H1 (cell line): ENCODE data around the gene GHRL. TPM values are rescaled to one million over a fixed set of nuclear protein-coding genes. Genes with fewer than 3 reads are reported as not detected.

ENCODE experiments used
- CTCF ChIA-PET: fragments of 300-600 bp; sonication (Branson Sonifier 250); formaldehyde crosslinking; loops from one replicate; lab custom pipeline; 2021; ENCODE audit not compliant: partially characterized antibody; lab: Charles Lee
- POLR2A ChIA-PET: fragments of 300-600 bp; sonication (Branson Sonifier 250); formaldehyde crosslinking; loops from one replicate; lab custom pipeline; 2021; ENCODE audit warnings: inconsistent platforms; ENCODE audit not compliant: partially characterized antibody; lab: Charles Lee
- DNase-seq, 2 experiments: peaks; one replicate each; pipeline versions ENCODE4 v3.0.0 to v3.0.0-alpha.2; 2010 to 2022; ENCODE audit warnings: low spot score in 2 of 2, low read depth in 1 of 2, mixed read lengths in 1 of 2
- FAIRE-seq: peaks from 2 replicates; lab custom pipeline; 2011; peaks lifted over from hg19 to GRCh38; lab: Jason Lieb, UNC
- H2AFZ ChIP-seq: 2 replicates; pipeline ENCODE4 v1.8.1; 2012; ENCODE audit warnings: low read length, inconsistent platforms
- H2AK5ac ChIP-seq: 2 replicates; pipeline ENCODE4 v1.6.1; 2013; ENCODE audit warnings: low read depth, low read length
- H2BK120ac ChIP-seq: replicated peaks from 2 replicates; pipeline ENCODE3; 2013; ENCODE audit warnings: low read depth, low read length, inconsistent platforms
- H2BK12ac ChIP-seq: 2 replicates; pipeline ENCODE4 v1.6.1; 2013; ENCODE audit warnings: low read depth, low read length
- H2BK15ac ChIP-seq: 2 replicates; pipeline ENCODE4 v1.6.1; 2013; ENCODE audit warnings: low read length
- H2BK20ac ChIP-seq: 2 replicates; pipeline ENCODE4 v1.6.1; 2013; ENCODE audit warnings: low read length
- H2BK5ac ChIP-seq: 2 replicates; pipeline ENCODE4 v1.6.1; 2013; ENCODE audit warnings: low read depth, low read length
- H3K14ac ChIP-seq: 2 replicates; pipeline ENCODE4 v1.6.1; 2013; ENCODE audit warnings: inconsistent platforms; ENCODE audit not compliant: insufficient read length
- H3K18ac ChIP-seq: 2 replicates; pipeline ENCODE4 v1.6.1; 2013; ENCODE audit warnings: low read length; ENCODE audit errors: extremely low read depth
- H3K23ac ChIP-seq: 2 replicates; pipeline ENCODE4 v1.6.1; 2013; ENCODE audit warnings: inconsistent platforms; ENCODE audit not compliant: insufficient read length
- H3K23me2 ChIP-seq: 2 replicates; pipeline ENCODE4 v1.6.1; 2013; ENCODE audit warnings: low read depth, low read length
- H3K27ac ChIP-seq: 2 replicates; pipeline ENCODE4 v1.6.1; 2011; ENCODE audit warnings: low read depth, low read length, inconsistent platforms
- H3K27me3 ChIP-seq, 4 experiments: replicated peaks in 1 of 4; 1 replicate in 1 of 4; 2 replicates in 3 of 4; pipeline versions ENCODE4 v1.6.1 to v1.8.1; 2011 to 2013; ENCODE audit warnings: low read length in 3 of 4, mild to moderate bottlenecking in 3 of 4, inconsistent platforms in 2 of 4, mixed read lengths in 2 of 4, moderate library complexity in 1 of 4; ENCODE audit not compliant: control insufficient read depth in 3 of 4, insufficient read depth in 3 of 4; ENCODE audit errors: extremely low read depth in 1 of 4
- H3K36me3 ChIP-seq, 4 experiments: 2 replicates each; pipeline versions ENCODE4 v1.6.1 to v1.8.1; 2011 to 2013; ENCODE audit warnings: mild to moderate bottlenecking in 4 of 4, low read length in 3 of 4, moderate library complexity in 2 of 4, control low read depth in 1 of 4, inconsistent platforms in 1 of 4; ENCODE audit not compliant: insufficient read depth in 4 of 4, control insufficient read depth in 2 of 4
- H3K4ac ChIP-seq: replicated peaks from 2 replicates; pipeline ENCODE3; 2013; ENCODE audit warnings: low read length, low read depth, mixed read lengths, inconsistent platforms; ENCODE audit not compliant: insufficient read length
- H3K4me1 ChIP-seq, 4 experiments: replicated peaks in 1 of 4; 1 replicate in 1 of 4; 2 replicates in 3 of 4; pipeline versions ENCODE4 v1.6.1 to v1.8.1; 2011 to 2013; ENCODE audit warnings: low read length in 3 of 4, inconsistent platforms in 2 of 4, mixed read lengths in 1 of 4; ENCODE audit not compliant: insufficient read depth in 4 of 4, control insufficient read depth in 3 of 4
- H3K4me2 ChIP-seq, 2 experiments: 2 replicates each; pipeline versions ENCODE4 v1.6.1 to v1.8.1; 2011 to 2013; ENCODE audit warnings: low read depth in 2 of 2, low read length in 2 of 2, control low read depth in 1 of 2, inconsistent platforms in 1 of 2, mild to moderate bottlenecking in 1 of 2; ENCODE audit not compliant: insufficient read depth in 1 of 2
- H3K4me3 ChIP-seq, 4 experiments: fragments of 200-600, 300-600 bp in 1 of 4; sonication (generic), shearing (Covaris generic), sonication (Bioruptor Twin) in 1 of 4; 2 replicates each; pipeline versions ENCODE4 v1.5.1 to v1.8.1; 2011 to 2016; ENCODE audit warnings: low read length in 4 of 4, low read depth in 3 of 4, control low read depth in 2 of 4, inconsistent platforms in 2 of 4, mild to moderate bottlenecking in 2 of 4, mixed read lengths in 1 of 4, moderate library complexity in 1 of 4; ENCODE audit not compliant: insufficient read depth in 2 of 4; ENCODE audit errors: extremely low read depth in 1 of 4
- H3K56ac ChIP-seq: replicated peaks from 2 replicates; pipeline ENCODE3; 2013; ENCODE audit warnings: low read depth, mild to moderate bottlenecking, mixed read lengths, low read length, inconsistent platforms; ENCODE audit not compliant: insufficient read length
- H3K79me1 ChIP-seq: 2 replicates; pipeline ENCODE4 v1.6.1; 2013; ENCODE audit warnings: low read depth, low read length, control low read depth
- H3K79me2 ChIP-seq, 2 experiments: 2 replicates each; pipeline versions ENCODE4 v1.6.1 to v1.8.1; 2012 to 2013; ENCODE audit warnings: low read length in 2 of 2, mild to moderate bottlenecking in 2 of 2, inconsistent platforms in 1 of 2; ENCODE audit not compliant: insufficient read depth in 2 of 2, control insufficient read depth in 1 of 2
- H3K9ac ChIP-seq, 4 experiments: replicated peaks in 1 of 4; 1 replicate in 1 of 4; 2 replicates in 3 of 4; pipeline versions ENCODE4 v1.6.1 to v1.8.1; 2011 to 2013; ENCODE audit warnings: low read depth in 3 of 4, low read length in 3 of 4, control low read depth in 2 of 4, mild to moderate bottlenecking in 2 of 4, moderate library complexity in 2 of 4, inconsistent platforms in 1 of 4; ENCODE audit errors: extremely low read depth in 1 of 4
- H3K9me3 ChIP-seq, 2 experiments: 2 replicates each; pipeline versions ENCODE4 v1.6.1 to v1.8.1; 2012 to 2013; ENCODE audit warnings: mild to moderate bottlenecking in 2 of 2, moderate library complexity in 2 of 2, control low read depth in 1 of 2, inconsistent platforms in 1 of 2, low read depth in 1 of 2, low read length in 1 of 2, mixed read lengths in 1 of 2; ENCODE audit not compliant: insufficient read depth in 2 of 2
- H4K20me1 ChIP-seq, 2 experiments: replicated peaks in 1 of 2; 2 replicates each; pipeline versions ENCODE3 to v1.8.1; 2011 to 2013; ENCODE audit warnings: inconsistent platforms in 2 of 2, low read length in 2 of 2, mild to moderate bottlenecking in 1 of 2; ENCODE audit not compliant: insufficient read depth in 2 of 2, control insufficient read depth in 1 of 2
- H4K5ac ChIP-seq: 2 replicates; pipeline ENCODE4 v1.6.1; 2013; ENCODE audit warnings: low read length, low read depth, mixed read lengths, inconsistent platforms; ENCODE audit not compliant: insufficient read length
- H4K8ac ChIP-seq: 2 replicates; pipeline ENCODE4 v1.8.0; 2013; ENCODE audit warnings: mild to moderate bottlenecking, moderate library complexity, low read length, inconsistent platforms; ENCODE audit not compliant: insufficient read depth; ENCODE audit errors: extremely low read depth
- H4K91ac ChIP-seq: replicated peaks from 2 replicates; pipeline ENCODE3; 2013; ENCODE audit warnings: low read length, mixed read lengths, inconsistent platforms; ENCODE audit not compliant: insufficient read length
- BCL11A ChIP-seq, 2 experiments: IDR thresholded peaks; one replicate each; pipeline ENCODE4 v1.6.1; 2011; ENCODE audit warnings: low read depth in 2 of 2, low read length in 2 of 2, mild to moderate bottlenecking in 2 of 2
- RBBP5 ChIP-seq: IDR thresholded peaks from 2 replicates; pipeline ENCODE4 v1.7.1; 2012; ENCODE audit warnings: low read depth, mild to moderate bottlenecking, inconsistent platforms, low read length, moderate library complexity, borderline replicate concordance
- WGBS, 2 experiments: shearing (Covaris generic) in 1 of 2; methylation state at CpG; one replicate each; pipeline versions ENCODE4 v1.1.6 to v1.1.7; 2013 to 2015; ENCODE audit warnings: low lambda C conversion rate in 2 of 2, mixed read lengths in 2 of 2, inconsistent platforms in 1 of 2, low coverage in 1 of 2, missing lambda C conversion rate in 1 of 2; ENCODE audit not compliant: insufficient replicate concordance in 2 of 2, insufficient coverage in 1 of 2, insufficient read length in 1 of 2; ENCODE audit errors: extremely low coverage in 1 of 2, missing lambda C conversion rate in 1 of 2; 5-methylcytosine and 5-hydroxymethylcytosine counted together
- polyA plus RNA-seq, 7 experiments: library from polyadenylated mRNA; depleted of rRNA in 3 of 7; stranded (reverse) in 5 of 7; unstranded in 2 of 7; fragments of >200 nt in 5 of 7; fragments of 200-250 nt in 2 of 7; gene quantifications; 1 replicate in 5 of 7; 2 replicates in 1 of 7; 4 replicates in 1 of 7; pipeline versions ENCODE4 v1.2.1 to v1.2.3, GENCODE V29; 2011 to 2013; ENCODE audit warnings: missing spikeins in 2 of 7, mixed read lengths in 2 of 7
- total RNA-seq: library from RNA; stranded (reverse); fragmentation: NEBNext Ultra II Directional; extraction: Animal tissue kit (Norgen Biotek cat#: 25700); gene quantifications from 2 replicates; pipeline ENCODE4 v1.2.1, GENCODE V29; 2021

GHRL gene
- total and polyA plus RNA-seq, 2 of the 8 experiments (the other 6 are each of a cell fraction or from before 2014, with no cell fraction given), result 0.32 to 0.35 TPM

- Histone ChIP-seq H3K23me2 (no peaks in the 10 kb centered on the region), H3K9ac (0 out of 7 replicates have a peak overlapping the region, but pooled peaks of 1 of the 4 experiments have one; percentile 18), H2BK12ac (no peak overlapping the region), H3K18ac (no peak overlapping the region), H4K91ac (no peak overlapping the region), H2AFZ (no peak overlapping the region), H4K5ac (no peak overlapping the region), H3K27me3 (no peaks in the 10 kb centered on the region), H3K9me3 (no peaks in the 10 kb centered on the region), H3K23ac (no peak overlapping the region), H4K8ac (no peak overlapping the region), H3K36me3 (peaks cover 0 to 4% (median 2%) of the 10 kb centered on the region in 4 experiments; a peak in 5 of 8 replicates), H3K56ac (no peak overlapping the region), H3K4me1 (peaks cover 0 to 7% (median 4%) of the 10 kb centered on the region in 4 experiments; a peak in 6 of 7 replicates), H3K79me1 (no peaks in the 10 kb centered on the region; the same call in 1 of the 2 replicates)
- DNase-seq (no peak), FAIRE-seq (no peak)
- CTCF ChIA-PET, result interaction anchor here (0.8 to 1.9 kb wide), 10 partner anchors 9 to 180 kb away, joined by 3 to 9 read pairs (median 6); no protein-coding TSS in a partner anchor
- WGBS, 2 experiments, result 88% methylated on average over 17 of the region's 18 CpGs; no CpG with 5 or more reads in 1 of the 2 experiments
- POLR2A ChIA-PET, result interaction anchor here (0.6 to 2.4 kb wide), 11 partner anchors 9 to 510 kb away, joined by 3 to 11 read pairs (median 4); partner anchors contain the start of genes SEC13 and VHL
- TF ChIP-seq RBBP5, result no peak
- TF ChIP-seq BCL11A (IDR thresholded peaks at IDR 0.05; ENCODE audit: low read depth in 2 of 2, low read length in 2 of 2), result no peak
- TF ChIP-seq, all 59 proteins: peak for 0
- H2BK20ac ChIP-seq, result no peak overlapping the region
- H3K14ac ChIP-seq, result no peak overlapping the region
- no peak overlapping the region for H2AK5ac ChIP-seq
- no peak overlapping the region for H3K27ac ChIP-seq
- no peak overlapping the region for H3K4me2 ChIP-seq
- H2BK120ac ChIP-seq, result no peak overlapping the region
- H3K4ac ChIP-seq, result no peak overlapping the region
- H2BK15ac ChIP-seq, result no peak overlapping the region
- H3K79me2 ChIP-seq, result no peaks in the 10 kb centered on the region
- H4K20me1 ChIP-seq, result peaks cover 0 to 2% of the 10 kb centered on the region in 2 experiments
- H2BK5ac ChIP-seq, result no peak overlapping the region; the same call in 1 of the 2 replicates
- no peak overlapping the region for H3K4me3 ChIP-seq
Observed at GRCh38 chr3:10290481-10291176, 2.1 kb downstream of the GHRL start.
